Measurements from ENCODE around the gene WASF1. TPM values are rescaled to one million over a fixed set of nuclear protein-coding genes. Genes with fewer than 3 reads are reported as not detected.

Gene WASF1
- total RNA-seq, 2 donors from 2014 or later: 31.1 to 35.3 TPM

GRCh38 chr6:110140650-110141049, 38.8 kb downstream of the WASF1 start:
- DNase-seq: no peak
- no peak overlapping the region for H3K27ac ChIP-seq (ENCODE audit: low read depth, low read length)
- no peaks in the 10 kb centered on the region for H3K27me3 Mint-ChIP-seq (ENCODE audit: insufficient read depth)
- peaks cover 15% of the 10 kb centered on the region for H3K36me3 ChIP-seq (ENCODE audit: control insufficient read depth, insufficient read depth, low read length)
- WGBS, 2 experiments (ENCODE audit: insufficient coverage in 1 of 2, insufficient read length in 1 of 2): 89 to 94% methylated on average over 2 of the region's 2 CpGs
- no peak for TF ChIP-seq CTCF (conservative IDR thresholded peaks at IDR 0.05)
- no peaks in the 10 kb centered on the region for H3K27me3 ChIP-seq (ENCODE audit: control insufficient read depth, insufficient read depth, low read length, poor library complexity, severe bottlenecking)
- no peak overlapping the region for H3K4me3 ChIP-seq (ENCODE audit: low read length)
- no peak overlapping the region for H3K4me3 Mint-ChIP-seq
- no peaks in the 10 kb centered on the region for H3K4me1 ChIP-seq (ENCODE audit: control insufficient read depth, insufficient read depth, low read length)
- no peaks in the 10 kb centered on the region for H3K4me1 Mint-ChIP-seq
- H3K27ac Mint-ChIP-seq: no peak overlapping the region
- peaks cover 41% of the 10 kb centered on the region for H3K36me3 Mint-ChIP-seq (ENCODE audit: low read depth)
- H3K9me3 Mint-ChIP-seq: peaks cover 32% of the 10 kb centered on the region
- H3K9ac ChIP-seq (ENCODE audit: extremely low read depth, low read length, poor library complexity, severe bottlenecking): no peak overlapping the region
- H3K9me3 ChIP-seq (ENCODE audit: control insufficient read depth, low read length): peaks cover 49% of the 10 kb centered on the region

- Mint-ChIP-seq H3K9me3 (peaks cover 34% of the 10 kb centered on the region), H3K27me3 (ENCODE audit: insufficient read depth) (no peaks in the 10 kb centered on the region), H3K4me3 (no peak overlapping the region), H3K27ac (no peak overlapping the region), H3K4me1 (no peaks in the 10 kb centered on the region), H3K36me3 (ENCODE audit: low read depth) (peaks cover 39% of the 10 kb centered on the region)
- TF ChIP-seq CTCF (conservative IDR thresholded peaks at IDR 0.05): no peak
- 96 to 97% methylated on average over 5 to 9 of the region's 9 CpGs for WGBS, 2 experiments (ENCODE audit: insufficient coverage in 1 of 2, insufficient read length in 1 of 2)
- Histone ChIP-seq H3K9me3 (ENCODE audit: control insufficient read depth, low read length) (peaks cover 50% of the 10 kb centered on the region), H3K9ac (ENCODE audit: extremely low read depth, low read length, poor library complexity, severe bottlenecking) (no peak overlapping the region), H3K27me3 (ENCODE audit: control insufficient read depth, insufficient read depth, low read length, poor library complexity, severe bottlenecking) (no peaks in the 10 kb centered on the region), H3K36me3 (ENCODE audit: control insufficient read depth, insufficient read depth, low read length) (peaks cover 15% of the 10 kb centered on the region), H3K27ac (ENCODE audit: low read depth, low read length) (no peak overlapping the region), H3K4me1 (ENCODE audit: control insufficient read depth, insufficient read depth, low read length) (no peaks in the 10 kb centered on the region), H3K4me3 (ENCODE audit: low read length) (no peak overlapping the region)
- DNase-seq: no peak
These were observed 40.4 kb downstream of the WASF1 start for GRCh38 chr6:110139052-110139451.

- DNase-seq: no peak
- Mint-ChIP-seq H3K9me3 (peaks cover 35% of the 10 kb centered on the region), H3K27me3 (ENCODE audit: insufficient read depth) (no peaks in the 10 kb centered on the region), H3K4me3 (no peak overlapping the region), H3K36me3 (ENCODE audit: low read depth) (peaks cover 40% of the 10 kb centered on the region), H3K27ac (no peak overlapping the region), H3K4me1 (no peaks in the 10 kb centered on the region)
- Histone ChIP-seq H3K4me1 (ENCODE audit: control insufficient read depth, insufficient read depth, low read length) (no peaks in the 10 kb centered on the region), H3K9ac (ENCODE audit: extremely low read depth, low read length, poor library complexity, severe bottlenecking) (no peak overlapping the region), H3K27me3 (ENCODE audit: control insufficient read depth, insufficient read depth, low read length, poor library complexity, severe bottlenecking) (no peaks in the 10 kb centered on the region), H3K27ac (ENCODE audit: low read depth, low read length) (no peak overlapping the region), H3K9me3 (ENCODE audit: control insufficient read depth, low read length) (peaks cover 59% of the 10 kb centered on the region), H3K36me3 (ENCODE audit: control insufficient read depth, insufficient read depth, low read length) (peaks cover 15% of the 10 kb centered on the region), H3K4me3 (ENCODE audit: low read length) (no peak overlapping the region)
- 96 to 97% methylated on average over 5 to 10 of the region's 10 CpGs for WGBS, 2 experiments (ENCODE audit: insufficient coverage in 1 of 2, insufficient read length in 1 of 2)
- TF ChIP-seq CTCF (conservative IDR thresholded peaks at IDR 0.05): no peak
These were observed 41.3 kb downstream of the WASF1 start for GRCh38 chr6:110137924-110138887.
